ENCODE data around the gene HAPLN3. TPM values are rescaled to one million over a fixed set of nuclear protein-coding genes. Genes with fewer than 3 reads are reported as not detected.

HAPLN3 gene
- total and polyA plus RNA-seq, 10 of the 15 experiments (the other 5 are each of a cell fraction or from before 2014, with no cell fraction given), result 0.20 to 5.0 (median 1.4) TPM; not detected in 1

GRCh38 chr15:88932271-88932874 lies 37.0 kb upstream of the HAPLN3 start:
- Histone ChIP-seq H2AFZ (ENCODE audit: control insufficient read depth, low read depth, low read length) (no peak overlapping the region), H3K4me1 (ENCODE audit: control insufficient read depth, insufficient read depth, low read length) (no peaks in the 10 kb centered on the region), H3K4me2 (ENCODE audit: control insufficient read depth, insufficient read depth) (no peak overlapping the region), H3K9me3 (replicated peaks; ENCODE audit: control insufficient read depth, insufficient read depth, low read length) (peaks cover 2% of the 10 kb centered on the region; the same call in 1 of the 3 replicates), H3K79me2 (ENCODE audit: control insufficient read depth, insufficient read depth, low read length) (no peaks in the 10 kb centered on the region), H3K4me3 (no peak overlapping the region), H3K27me3 (replicated peaks in 1 of 2; ENCODE audit: control insufficient read depth in 2 of 2, insufficient read depth in 2 of 2, low read length in 1 of 2) (peaks cover 2 to 3% of the 10 kb centered on the region in 2 experiments), H3K27ac (ENCODE audit: control insufficient read depth, insufficient read depth) (no peak overlapping the region), H3K9ac (ENCODE audit: control insufficient read depth, insufficient read depth, low read length) (no peak overlapping the region), H3K36me3 (ENCODE audit: control insufficient read depth in 2 of 2, insufficient read depth in 2 of 2, low read length in 1 of 2) (no peaks in the 10 kb centered on the region), H4K20me1 (ENCODE audit: control insufficient read depth, insufficient read depth) (no peaks in the 10 kb centered on the region)
- no peak for FAIRE-seq
- no peak for TF ChIP-seq E2F4 (IDR thresholded peaks at IDR 0.05; ENCODE audit: low read depth, low read length)
- CTCF ChIA-PET, result interaction anchor here (1.2 to 2.4 kb wide), 2 partner anchors 28 to 72 kb away, joined by 3 to 5 read pairs; no protein-coding TSS in a partner anchor
- in situ Hi-C loops (cut with MboI) (no loop called here), intact Hi-C loops (cut with micrococcal nuclease; ENCODE audit: unreplicated experiment) (no loop called here)
- DNase-seq (ENCODE audit: low read depth, low spot score), result no peak
- RAD21 ChIA-PET (ENCODE audit: unreplicated experiment), result no interaction called here
- BruUV-seq (replicated peaks), result no TSS peak
- POLR2A ChIA-PET, result no interaction called here
- ATAC-seq, result no peak
- SMC1A ChIA-PET (ENCODE audit: uncharacterized antibody, unreplicated experiment), result no interaction called here
- WGBS (ENCODE audit: insufficient coverage, insufficient replicate concordance, low lambda C conversion rate, missing lambda C conversion rate), result 21% methylated on average over 4 of the region's 4 CpGs

GRCh38 chr15:88930579-88930978 lies 35.2 kb upstream of the HAPLN3 start:
- H3K79me2 ChIP-seq (ENCODE audit: control insufficient read depth, insufficient read depth, low read length), result no peaks in the 10 kb centered on the region
- ChIA-PET RAD21 (ENCODE audit: unreplicated experiment) (no interaction called here), SMC1A (ENCODE audit: uncharacterized antibody, unreplicated experiment) (interaction anchor here (0.5 kb wide), 1 partner anchor 917 kb away, joined by 3 read pairs; no protein-coding TSS in a partner anchor), CTCF (no interaction called here), POLR2A (no interaction called here)
- no TSS peak for BruUV-seq (replicated peaks)
- 0% methylated on average over 2 of the region's 2 CpGs for WGBS (ENCODE audit: insufficient coverage, insufficient replicate concordance, low lambda C conversion rate, missing lambda C conversion rate)
- H3K9me3 ChIP-seq (replicated peaks; ENCODE audit: control insufficient read depth, insufficient read depth, low read length), result peaks cover 2% of the 10 kb centered on the region; the same call in 1 of the 3 replicates
- ATAC-seq (no peak), DNase-seq (ENCODE audit: low read depth, low spot score) (no peak), FAIRE-seq (no peak)
- in situ Hi-C loops (cut with MboI) (no loop called here), intact Hi-C loops (cut with micrococcal nuclease; ENCODE audit: unreplicated experiment) (no loop called here)
- H3K4me3 ChIP-seq, result no peak overlapping the region
- no peaks in the 10 kb centered on the region for H3K4me1 ChIP-seq (ENCODE audit: control insufficient read depth, insufficient read depth, low read length)
- no peak overlapping the region for H3K4me2 ChIP-seq (ENCODE audit: control insufficient read depth, insufficient read depth)
- H2AFZ ChIP-seq (ENCODE audit: control insufficient read depth, low read depth, low read length), result no peak overlapping the region
- H3K27ac ChIP-seq (ENCODE audit: control insufficient read depth, insufficient read depth), result no peak overlapping the region
- peaks cover 2 to 3% of the 10 kb centered on the region in 2 experiments; a peak in 3 of 4 replicates for H3K27me3 ChIP-seq (replicated peaks in 1 of 2; ENCODE audit: control insufficient read depth in 2 of 2, insufficient read depth in 2 of 2, low read length in 1 of 2)
- no peaks in the 10 kb centered on the region for H3K36me3 ChIP-seq (ENCODE audit: control insufficient read depth in 2 of 2, insufficient read depth in 2 of 2, low read length in 1 of 2)
- no peaks in the 10 kb centered on the region for H4K20me1 ChIP-seq (ENCODE audit: control insufficient read depth, insufficient read depth)
- H3K9ac ChIP-seq (ENCODE audit: control insufficient read depth, insufficient read depth, low read length), result no peak overlapping the region
- TF ChIP-seq ELK1 (IDR thresholded peaks at IDR 0.05; ENCODE audit: low read depth, low read length) (no peak), BRCA1 (IDR thresholded peaks at IDR 0.05; ENCODE audit: low read depth, low read length) (no peak), CBFB (IDR thresholded peaks at IDR 0.05; ENCODE audit: low read depth) (no peak), NR2C2 (IDR thresholded peaks at IDR 0.05; ENCODE audit: borderline replicate concordance, control insufficient read depth, insufficient read length, low read depth) (no peak), LARP7 (IDR thresholded peaks at IDR 0.05) (no peak), ASH2L (IDR thresholded peaks at IDR 0.05; ENCODE audit: borderline replicate concordance, low read depth) (no peak), MEF2B (IDR thresholded peaks at IDR 0.05; ENCODE audit: partially characterized antibody, poor library complexity, severe bottlenecking) (no peak), GABPA (IDR thresholded peaks at IDR 0.05; ENCODE audit: low read depth) (no peak), ZNF24 (IDR thresholded peaks at IDR 0.05) (no peak), STAT3 (IDR thresholded peaks at IDR 0.05; ENCODE audit: low read depth, low read length) (no peak), SREBF1 (IDR thresholded peaks at IDR 0.05; ENCODE audit: low read length) (no peak), NR2F1 (conservative IDR thresholded peaks at IDR 0.05) (no peak)
